Spleen (tissue), 7 donors: ENCODE measurements around the gene ANKFY1.

ENCODE experiments used
- POLR2A ChIP-seq, 3 donors: fragments of 450-650 bp; IDR thresholded peaks; one replicate each; pipeline ENCODE4 v1.5.1; 2017; ENCODE audit warnings: antibody characterized with exemption in 3 of 3, mild to moderate bottlenecking in 1 of 3
- POLR2AphosphoS5 ChIP-seq, 3 donors: sonication (generic); formaldehyde crosslinking; IDR thresholded peaks; one replicate each; pipeline ENCODE4 v1.5.1; 2017; ENCODE audit warnings: antibody characterized with exemption in 3 of 3
- TF ChIP-seq, protein P1 (sequence below), 11 experiments: fragments of 200-600 bp in 7 of 11; fragments of 450-650 bp in 4 of 11; sonication (generic) in 4 of 11; IDR thresholded peaks in 8 of 11; conservative IDR thresholded peaks in 3 of 11; 1 replicate in 7 of 11; 2 replicates in 4 of 11; pipeline versions ENCODE4 v1.4.0 to v1.8.0; 2016 to 2021; ENCODE audit warnings: antibody characterized with exemption in 11 of 11, inconsistent platforms in 4 of 11, mild to moderate bottlenecking in 1 of 11
- donor health status: DM: no; HTN: no; CAD: no; lungs with moderate emphysema.
- donor health status: DM: no; HTN: no; CAD: no.
- donor health status: DM: no; HTN: no; CAD: no.

DNA sequence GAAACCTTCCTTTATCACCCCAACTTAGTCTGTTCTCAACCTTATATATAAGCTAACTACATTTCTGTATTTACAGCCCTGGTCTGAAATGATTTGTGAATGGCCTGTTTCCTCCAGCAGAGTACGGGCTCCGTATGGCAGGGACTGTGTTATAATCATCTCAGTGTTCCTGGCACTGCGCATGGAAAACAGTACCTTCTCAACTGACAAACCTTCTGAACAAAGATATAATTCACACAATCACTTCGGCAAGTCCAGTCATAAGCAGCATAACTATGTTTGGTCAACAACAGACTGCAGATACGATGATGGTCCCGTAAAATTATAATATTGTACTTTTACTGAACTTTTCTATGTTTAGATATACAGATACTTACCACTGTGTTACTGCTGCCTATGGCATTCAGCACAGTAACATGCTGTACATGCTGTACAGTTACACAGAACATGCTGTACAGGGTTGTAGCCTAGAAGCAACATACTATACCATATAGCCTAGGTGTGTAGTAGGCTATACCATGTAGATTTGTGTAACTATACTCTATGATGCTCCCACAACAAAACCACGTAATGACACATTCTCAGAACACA lies 30.0 kb downstream of the ANKFY1 start:
- TF ChIP-seq POLR2AphosphoS5 (IDR thresholded peaks at IDR 0.05) (no peak), POLR2A (IDR thresholded peaks at IDR 0.05) (no peak)
- TF ChIP-seq, protein P1, sequence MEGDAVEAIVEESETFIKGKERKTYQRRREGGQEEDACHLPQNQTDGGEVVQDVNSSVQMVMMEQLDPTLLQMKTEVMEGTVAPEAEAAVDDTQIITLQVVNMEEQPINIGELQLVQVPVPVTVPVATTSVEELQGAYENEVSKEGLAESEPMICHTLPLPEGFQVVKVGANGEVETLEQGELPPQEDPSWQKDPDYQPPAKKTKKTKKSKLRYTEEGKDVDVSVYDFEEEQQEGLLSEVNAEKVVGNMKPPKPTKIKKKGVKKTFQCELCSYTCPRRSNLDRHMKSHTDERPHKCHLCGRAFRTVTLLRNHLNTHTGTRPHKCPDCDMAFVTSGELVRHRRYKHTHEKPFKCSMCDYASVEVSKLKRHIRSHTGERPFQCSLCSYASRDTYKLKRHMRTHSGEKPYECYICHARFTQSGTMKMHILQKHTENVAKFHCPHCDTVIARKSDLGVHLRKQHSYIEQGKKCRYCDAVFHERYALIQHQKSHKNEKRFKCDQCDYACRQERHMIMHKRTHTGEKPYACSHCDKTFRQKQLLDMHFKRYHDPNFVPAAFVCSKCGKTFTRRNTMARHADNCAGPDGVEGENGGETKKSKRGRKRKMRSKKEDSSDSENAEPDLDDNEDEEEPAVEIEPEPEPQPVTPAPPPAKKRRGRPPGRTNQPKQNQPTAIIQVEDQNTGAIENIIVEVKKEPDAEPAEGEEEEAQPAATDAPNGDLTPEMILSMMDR (IDR thresholded peaks at IDR 0.05 in 8 of 11, conservative IDR thresholded peaks at IDR 0.05 in 3 of 11), result no peak
